BJ (cell line): ENCODE data around the gene EGF. TPM values are rescaled to one million over a fixed set of nuclear protein-coding genes. Genes with fewer than 3 reads are reported as not detected.
A peak's percentile ranks its signal among the peaks of the same experiment; 100 is the strongest.
"Not testable (repeated sequence)": the region's sequence is repeated elsewhere in the genome, so short reads cannot be mapped to it uniquely, and the experiment has no call there.

Source experiments
- CTCF ChIA-PET: fragments of 350-600 bp; formaldehyde crosslinking; extraction: SDS; loops from one replicate; lab custom pipeline; 2021; ENCODE audit warnings: antibody characterized with exemption, inconsistent platforms; lab: Yijun Ruan, JAX
- POLR2A ChIA-PET: fragments of 300-600 bp; sonication (Branson Sonifier 250); formaldehyde crosslinking; extraction: SDS; loops from one replicate; lab custom pipeline; 2021; ENCODE audit warnings: antibody characterized with exemption; lab: Charles Lee
- DNase-seq: peaks from one replicate; pipeline ENCODE4 v3.0.0-alpha.2; 2011; ENCODE audit warnings: low read depth
- H3K27me3 ChIP-seq: 2 replicates; pipeline ENCODE4 v1.6.0; 2011; ENCODE audit warnings: low read length; ENCODE audit not compliant: control insufficient read depth, insufficient read depth
- H3K36me3 ChIP-seq: 2 replicates; pipeline ENCODE4 v1.5.1; 2011; ENCODE audit warnings: low read length; ENCODE audit not compliant: control insufficient read depth, insufficient read depth
- H3K4me3 ChIP-seq: 2 replicates; pipeline ENCODE4 v1.5.1; 2011; ENCODE audit warnings: low read depth, mild to moderate bottlenecking, control low read depth, low read length
- polyA plus RNA-seq: library from polyadenylated mRNA; depleted of rRNA; stranded (reverse); fragments of >200 nt; gene quantifications from 2 replicates; pipeline ENCODE4 v1.2.3, GENCODE V29; 2011
- TF ChIP-seq, protein P1 (sequence below): IDR thresholded peaks from 2 replicates; pipeline ENCODE4 v1.5.1; 2011; ENCODE audit warnings: low read depth, mild to moderate bottlenecking, control low read depth, inconsistent platforms, low read length, moderate library complexity; ENCODE audit not compliant: insufficient read depth

The EGF gene
- polyA plus RNA-seq, 1 experiment: 3.2 TPM

- TF ChIP-seq, protein P1, sequence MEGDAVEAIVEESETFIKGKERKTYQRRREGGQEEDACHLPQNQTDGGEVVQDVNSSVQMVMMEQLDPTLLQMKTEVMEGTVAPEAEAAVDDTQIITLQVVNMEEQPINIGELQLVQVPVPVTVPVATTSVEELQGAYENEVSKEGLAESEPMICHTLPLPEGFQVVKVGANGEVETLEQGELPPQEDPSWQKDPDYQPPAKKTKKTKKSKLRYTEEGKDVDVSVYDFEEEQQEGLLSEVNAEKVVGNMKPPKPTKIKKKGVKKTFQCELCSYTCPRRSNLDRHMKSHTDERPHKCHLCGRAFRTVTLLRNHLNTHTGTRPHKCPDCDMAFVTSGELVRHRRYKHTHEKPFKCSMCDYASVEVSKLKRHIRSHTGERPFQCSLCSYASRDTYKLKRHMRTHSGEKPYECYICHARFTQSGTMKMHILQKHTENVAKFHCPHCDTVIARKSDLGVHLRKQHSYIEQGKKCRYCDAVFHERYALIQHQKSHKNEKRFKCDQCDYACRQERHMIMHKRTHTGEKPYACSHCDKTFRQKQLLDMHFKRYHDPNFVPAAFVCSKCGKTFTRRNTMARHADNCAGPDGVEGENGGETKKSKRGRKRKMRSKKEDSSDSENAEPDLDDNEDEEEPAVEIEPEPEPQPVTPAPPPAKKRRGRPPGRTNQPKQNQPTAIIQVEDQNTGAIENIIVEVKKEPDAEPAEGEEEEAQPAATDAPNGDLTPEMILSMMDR: no peak
- ChIA-PET POLR2A (no interaction called here), CTCF (interaction anchor here (0.6 to 2.4 kb wide), 4 partner anchors 11 to 45 kb away, joined by 3 to 9 read pairs (median 4); no protein-coding TSS in a partner anchor)
- Histone ChIP-seq H3K27me3 (no peaks in the 10 kb centered on the region), H3K4me3 (no peak overlapping the region), H3K36me3 (no peaks in the 10 kb centered on the region)
- DNase-seq: no peak
These were observed 121.3 kb downstream of the EGF start for GRCh38 chr4:110034026-110034393.

GRCh38 chr4:110039164-110039563, 126.5 kb downstream of the EGF start:
- CTCF ChIA-PET: interaction anchor here (1.8 kb wide), 1 partner anchor 11 kb away, joined by 9 read pairs; no protein-coding TSS in a partner anchor
- DNase-seq, POLR2A ChIA-PET: not testable (repeated sequence)

GRCh38 chr4:110041735-110042134, 129.1 kb downstream of the EGF start:
- ChIA-PET CTCF (interaction anchor here (0.6 kb wide), 1 partner anchor 40 kb away, joined by 3 read pairs; no protein-coding TSS in a partner anchor), POLR2A (no interaction called here)
- TF ChIP-seq, protein P1: no peak

More at GRCh38 chr4:110039164-110039563, 126.5 kb downstream of the EGF start:
- not testable (repeated sequence) for H3K4me3 ChIP-seq, H3K36me3 ChIP-seq, H3K27me3 ChIP-seq

GRCh38 chr4:110042545-110043517, 130.1 kb downstream of the EGF start:
- no peak for DNase-seq
- no peak overlapping the region for H3K4me3 ChIP-seq
- TF ChIP-seq, protein P1: no peak
- no peaks in the 10 kb centered on the region for H3K27me3 ChIP-seq
- CTCF ChIA-PET: interaction anchor here (0.5 to 1.2 kb wide), 2 partner anchors 25 to 473 kb away, joined by 3 to 4 read pairs; no protein-coding TSS in a partner anchor
- POLR2A ChIA-PET: no interaction called here
- no peaks in the 10 kb centered on the region for H3K36me3 ChIP-seq

More at GRCh38 chr4:110041735-110042134, 129.1 kb downstream of the EGF start:
- Histone ChIP-seq H3K4me3 (no peak overlapping the region), H3K36me3 (no peaks in the 10 kb centered on the region), H3K27me3 (no peaks in the 10 kb centered on the region)
- no peak for DNase-seq

- H3K36me3 ChIP-seq: no peaks in the 10 kb centered on the region
- H3K27me3 ChIP-seq: no peaks in the 10 kb centered on the region
- DNase-seq: peak; percentile 9
- POLR2A ChIA-PET: no interaction called here
- no peak overlapping the region for H3K4me3 ChIP-seq
- TF ChIP-seq, protein P1: no peak
- CTCF ChIA-PET: interaction anchor here (0.7 to 1.5 kb wide), 3 partner anchors 13 to 297 kb away, joined by 3 to 4 read pairs (median 4); no protein-coding TSS in a partner anchor
These were observed 133.9 kb downstream of the EGF start for GRCh38 chr4:110046588-110047049.
